ENCODE results near the gene CYP26C1. TPM values are rescaled to one million over a fixed set of nuclear protein-coding genes. Genes with fewer than 3 reads are reported as not detected.

Gene CYP26C1
- total RNA-seq, 1 donor from 2014 or later, result under 0.01 TPM

GRCh38 chr10:93079663-93080349 is 19.2 kb downstream of the CYP26C1 start:
- no peaks in the 10 kb centered on the region for H3K36me3 ChIP-seq (ENCODE audit: control insufficient read depth, insufficient read depth, low read length)
- DNase-seq (ENCODE audit: low read depth), result no peak
- no peak for FAIRE-seq
- peaks cover 15% of the 10 kb centered on the region for H3K27me3 ChIP-seq (ENCODE audit: control insufficient read depth, insufficient read depth, low read length)
- H3K4me3 ChIP-seq (ENCODE audit: low read depth, low read length), result no peak overlapping the region
- no peak for TF ChIP-seq CTCF (IDR thresholded peaks at IDR 0.05; ENCODE audit: insufficient read depth, low read length, severe bottlenecking)

DNA sequence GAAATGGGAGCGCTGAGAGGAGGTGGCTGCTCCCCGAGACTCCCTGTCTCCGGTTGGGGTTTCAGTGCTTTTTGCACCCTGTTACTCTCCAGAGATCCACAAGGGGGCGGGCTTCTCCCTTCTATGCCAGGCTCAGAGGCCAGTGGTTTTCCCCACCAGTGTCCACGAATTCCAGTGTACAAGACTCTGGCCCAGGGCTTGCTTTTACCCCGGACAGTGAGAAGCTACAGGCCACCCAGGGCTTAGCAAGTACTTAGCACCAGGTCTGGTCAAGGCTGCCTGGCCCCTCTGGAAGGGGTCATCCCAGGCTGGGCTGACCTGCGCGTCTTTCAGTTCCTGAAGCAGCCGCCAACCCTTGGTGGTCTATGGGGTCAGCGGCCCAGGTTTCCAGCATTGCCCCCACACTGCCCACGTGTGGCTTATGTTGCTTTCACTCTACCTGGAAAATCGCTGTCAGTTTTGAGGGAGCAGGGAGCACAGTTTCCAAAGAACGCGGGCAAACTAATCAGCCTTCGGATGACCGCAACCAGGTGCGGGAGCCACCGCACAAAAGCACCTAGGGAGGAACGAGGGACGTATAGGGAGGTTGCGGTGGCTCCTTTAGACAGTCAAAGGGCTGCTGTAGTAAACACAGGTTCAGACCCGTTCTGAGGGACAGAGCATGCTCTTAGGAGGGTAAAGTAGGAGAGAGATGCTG is 19.9 kb downstream of the CYP26C1 start:
- DNase-seq (ENCODE audit: low read depth) (peak; percentile 13), FAIRE-seq (no peak)
- H3K4me3 ChIP-seq (ENCODE audit: low read depth, low read length), result no peak overlapping the region
- no peaks in the 10 kb centered on the region for H3K36me3 ChIP-seq (ENCODE audit: control insufficient read depth, insufficient read depth, low read length)
- H3K27me3 ChIP-seq (ENCODE audit: control insufficient read depth, insufficient read depth, low read length), result peaks cover 9% of the 10 kb centered on the region
- peak; percentile 88 for TF ChIP-seq CTCF (IDR thresholded peaks at IDR 0.05; ENCODE audit: insufficient read depth, low read length, severe bottlenecking)

- peaks cover 5% of the 10 kb centered on the region for H3K27me3 ChIP-seq (ENCODE audit: control insufficient read depth, insufficient read depth, low read length)
- no peak for DNase-seq (ENCODE audit: low read depth)
These were observed 20.7 kb downstream of the CYP26C1 start for GRCh38 chr10:93081318-93081717.

GRCh38 chr10:93081834-93082233 is 21.2 kb downstream of the CYP26C1 start:
- Histone ChIP-seq H3K27me3 (ENCODE audit: control insufficient read depth, insufficient read depth, low read length) (peaks cover 5% of the 10 kb centered on the region), H3K36me3 (ENCODE audit: control insufficient read depth, insufficient read depth, low read length) (no peaks in the 10 kb centered on the region), H3K4me3 (ENCODE audit: low read depth, low read length) (no peak overlapping the region)
- FAIRE-seq, result no peak
- TF ChIP-seq CTCF (IDR thresholded peaks at IDR 0.05; ENCODE audit: insufficient read depth, low read length, severe bottlenecking), result no peak
- no peak for DNase-seq (ENCODE audit: low read depth)

More at GRCh38 chr10:93081318-93081717, 20.7 kb downstream of the CYP26C1 start:
- no peak for TF ChIP-seq CTCF (IDR thresholded peaks at IDR 0.05; ENCODE audit: insufficient read depth, low read length, severe bottlenecking)
- Histone ChIP-seq H3K36me3 (ENCODE audit: control insufficient read depth, insufficient read depth, low read length) (no peaks in the 10 kb centered on the region), H3K4me3 (ENCODE audit: low read depth, low read length) (no peak overlapping the region)
- no peak for FAIRE-seq

GRCh38 chr10:93083743-93084539 is 23.3 kb downstream of the CYP26C1 start:
- no peak for TF ChIP-seq CTCF (IDR thresholded peaks at IDR 0.05; ENCODE audit: insufficient read depth, low read length, severe bottlenecking)
- FAIRE-seq, result no peak
- Histone ChIP-seq H3K27me3 (ENCODE audit: control insufficient read depth, insufficient read depth, low read length) (peaks cover 3% of the 10 kb centered on the region), H3K4me3 (ENCODE audit: low read depth, low read length) (no peak overlapping the region), H3K36me3 (ENCODE audit: control insufficient read depth, insufficient read depth, low read length) (no peaks in the 10 kb centered on the region)
- DNase-seq (ENCODE audit: low read depth), result no peak

Data from bronchial epithelial cell (primary cell).